ENCODE results near the gene PLEKHG4B. TPM values are rescaled to one million over a fixed set of nuclear protein-coding genes. Genes with fewer than 3 reads are reported as not detected.

PLEKHG4B gene
- total RNA-seq, 1 experiment from 2014 or later: 1.2 TPM

DNA sequence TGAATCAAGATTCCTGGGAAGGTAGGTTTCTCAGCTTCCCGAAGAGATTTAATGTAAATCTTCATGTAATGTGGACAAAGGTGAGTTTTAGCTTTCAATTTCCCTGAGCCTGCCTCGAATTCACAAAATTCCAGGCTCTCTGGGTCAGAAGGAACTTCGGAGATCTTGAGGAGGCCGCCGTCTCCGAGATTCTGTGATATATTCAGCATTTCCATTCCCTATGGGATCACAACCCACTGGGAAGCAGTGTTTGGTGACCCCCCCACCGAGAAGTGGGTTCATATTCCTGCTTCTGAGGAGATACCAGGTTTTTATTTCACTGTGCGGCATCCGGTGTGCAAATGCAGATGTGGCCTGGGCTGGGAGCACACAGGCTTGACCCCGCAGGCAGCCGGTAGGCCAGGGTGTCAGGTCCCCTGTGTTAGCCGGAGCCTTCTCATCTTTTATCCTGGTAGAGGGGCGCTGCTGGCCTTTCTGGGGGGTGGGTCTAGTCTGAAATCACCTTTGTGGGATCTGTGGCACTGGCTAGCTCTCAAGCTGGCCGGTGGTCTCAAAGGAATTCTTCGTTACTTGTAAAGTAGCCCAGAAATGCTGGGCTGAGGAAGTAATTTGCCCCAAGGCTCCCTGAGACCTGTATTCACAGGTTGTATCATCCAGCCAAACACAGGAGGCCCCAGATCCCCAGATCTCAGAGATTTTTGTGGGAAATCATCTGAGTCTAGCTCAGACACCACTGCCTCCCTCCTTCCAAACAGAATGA lies 1.4 kb downstream of the PLEKHG4B start:
- no peaks in the 10 kb centered on the region for H3K4me1 ChIP-seq (ENCODE audit: insufficient read depth, low read length)
- no peak overlapping the region for H2AFZ ChIP-seq (ENCODE audit: low read length)
- CTCF ChIA-PET: no interaction called here
- no peaks in the 10 kb centered on the region for H4K20me1 ChIP-seq (ENCODE audit: low read length)
- H3K9me2 ChIP-seq (replicated peaks; ENCODE audit: low read length): no peaks in the 10 kb centered on the region
- no peak for DNase-seq
- no peak for ATAC-seq
- no peak overlapping the region for H3K4me2 ChIP-seq (ENCODE audit: low read length)
- no peaks in the 10 kb centered on the region for H3K9me3 ChIP-seq (ENCODE audit: low read length)
- H3K79me2 ChIP-seq (ENCODE audit: low read length): no peaks in the 10 kb centered on the region
- intact Hi-C loops (cut with micrococcal nuclease): no loop called here
- H3K36me3 ChIP-seq (ENCODE audit: low read depth, low read length): no peaks in the 10 kb centered on the region
- H3K27me3 ChIP-seq (ENCODE audit: low read length): peaks cover 67% of the 10 kb centered on the region
- no TSS peak for BruUV-seq (replicated peaks)
- H3K9ac ChIP-seq (ENCODE audit: low read length): no peak overlapping the region
- no peaks in the 10 kb centered on the region for H3F3A ChIP-seq (ENCODE audit: low read length, unreplicated experiment)
- H3K4me3 ChIP-seq (ENCODE audit: low read length): no peak overlapping the region
- POLR2A ChIA-PET (ENCODE audit: unreplicated experiment): no interaction called here
- H3K27ac ChIP-seq (ENCODE audit: low read length): no peak overlapping the region
- TF ChIP-seq EZH2phosphoT487 (IDR thresholded peaks at IDR 0.05; ENCODE audit: borderline replicate concordance, low read length) (no peak), EZH2 (IDR thresholded peaks at IDR 0.05; ENCODE audit: low read length, unreplicated experiment) (no peak)
- TF ChIP-seq, protein P1, sequence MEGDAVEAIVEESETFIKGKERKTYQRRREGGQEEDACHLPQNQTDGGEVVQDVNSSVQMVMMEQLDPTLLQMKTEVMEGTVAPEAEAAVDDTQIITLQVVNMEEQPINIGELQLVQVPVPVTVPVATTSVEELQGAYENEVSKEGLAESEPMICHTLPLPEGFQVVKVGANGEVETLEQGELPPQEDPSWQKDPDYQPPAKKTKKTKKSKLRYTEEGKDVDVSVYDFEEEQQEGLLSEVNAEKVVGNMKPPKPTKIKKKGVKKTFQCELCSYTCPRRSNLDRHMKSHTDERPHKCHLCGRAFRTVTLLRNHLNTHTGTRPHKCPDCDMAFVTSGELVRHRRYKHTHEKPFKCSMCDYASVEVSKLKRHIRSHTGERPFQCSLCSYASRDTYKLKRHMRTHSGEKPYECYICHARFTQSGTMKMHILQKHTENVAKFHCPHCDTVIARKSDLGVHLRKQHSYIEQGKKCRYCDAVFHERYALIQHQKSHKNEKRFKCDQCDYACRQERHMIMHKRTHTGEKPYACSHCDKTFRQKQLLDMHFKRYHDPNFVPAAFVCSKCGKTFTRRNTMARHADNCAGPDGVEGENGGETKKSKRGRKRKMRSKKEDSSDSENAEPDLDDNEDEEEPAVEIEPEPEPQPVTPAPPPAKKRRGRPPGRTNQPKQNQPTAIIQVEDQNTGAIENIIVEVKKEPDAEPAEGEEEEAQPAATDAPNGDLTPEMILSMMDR (conservative IDR thresholded peaks at IDR 0.05; ENCODE audit: low read depth, low read length): no peak

- Histone ChIP-seq H4K20me1 (ENCODE audit: low read length) (no peaks in the 10 kb centered on the region), H3K4me3 (ENCODE audit: low read length) (no peak overlapping the region), H2AFZ (ENCODE audit: low read length) (no peak overlapping the region), H3K36me3 (ENCODE audit: low read depth, low read length) (no peaks in the 10 kb centered on the region), H3K27ac (ENCODE audit: low read length) (no peak overlapping the region), H3K9me3 (ENCODE audit: low read length) (no peaks in the 10 kb centered on the region), H3K4me1 (ENCODE audit: insufficient read depth, low read length) (no peaks in the 10 kb centered on the region), H3F3A (ENCODE audit: low read length, unreplicated experiment) (no peaks in the 10 kb centered on the region), H3K9ac (ENCODE audit: low read length) (no peak overlapping the region), H3K27me3 (ENCODE audit: low read length) (peaks cover 61% of the 10 kb centered on the region), H3K4me2 (ENCODE audit: low read length) (no peak overlapping the region), H3K9me2 (replicated peaks; ENCODE audit: low read length) (no peaks in the 10 kb centered on the region), H3K79me2 (ENCODE audit: low read length) (no peaks in the 10 kb centered on the region)
- DNase-seq (no peak), ATAC-seq (no peak)
- intact Hi-C loops (cut with micrococcal nuclease): no loop called here
- no TSS peak for BruUV-seq (replicated peaks)
- TF ChIP-seq EZH2phosphoT487 (IDR thresholded peaks at IDR 0.05; ENCODE audit: borderline replicate concordance, low read length) (no peak), EZH2 (IDR thresholded peaks at IDR 0.05; ENCODE audit: low read length, unreplicated experiment) (no peak)
- TF ChIP-seq, protein P1 (conservative IDR thresholded peaks at IDR 0.05; ENCODE audit: low read depth, low read length): no peak
- ChIA-PET POLR2A (ENCODE audit: unreplicated experiment) (no interaction called here), CTCF (no interaction called here)
Measured at GRCh38 chr5:94113-94892, 2.3 kb downstream of the PLEKHG4B start.
